Lung microvascular endothelial cell (primary cell): Measurements from ENCODE around the gene TTI1. TPM values are rescaled to one million over a fixed set of nuclear protein-coding genes. Genes with fewer than 3 reads are reported as not detected.

Source experiments
- DNase-seq, 2 donors: peaks; one replicate each; pipeline versions ENCODE4 v3.0.0 to v3.0.0-alpha.2; 2010; ENCODE audit warnings: low read depth in 2 of 2
- total RNA-seq: library from RNA; depleted of rRNA; stranded (reverse); fragments of >200 nt; gene quantifications from 2 replicates; pipeline ENCODE4 v1.2.1, GENCODE V29; 2014

Gene TTI1
- total RNA-seq, 1 donor from 2014 or later = 14.7 TPM

- no peak for DNase-seq
Observed at GRCh38 chr20:38055294-38055693, 22.0 kb upstream of the TTI1 start.

GRCh38 chr20:38054647-38055046, 21.4 kb upstream of the TTI1 start:
- no peak for DNase-seq

GRCh38 chr20:38052870-38053269, 19.6 kb upstream of the TTI1 start:
- DNase-seq = no peak

- no peak for DNase-seq
Observed at GRCh38 chr20:38050686-38051085, 17.4 kb upstream of the TTI1 start.

GRCh38 chr20:38049800-38050199, 16.5 kb upstream of the TTI1 start:
- peak; percentile 18 to 71 for DNase-seq

GRCh38 chr20:38046572-38046971, 13.3 kb upstream of the TTI1 start:
- DNase-seq = no peak

GRCh38 chr20:38044685-38045084, 11.4 kb upstream of the TTI1 start:
- DNase-seq = no peak

- DNase-seq = peak in 1 of 2 donors; percentile 83
Observed at GRCh38 chr20:38043512-38044300, 10.4 kb upstream of the TTI1 start.

- DNase-seq = no peak
Observed at GRCh38 chr20:38040276-38040675, 7.0 kb upstream of the TTI1 start.

- no peak for DNase-seq
Observed at GRCh38 chr20:38036366-38036765, 3.1 kb upstream of the TTI1 start.

- DNase-seq = no peak
Observed at GRCh38 chr20:38034961-38035360, 1.7 kb upstream of the TTI1 start.

GRCh38 chr20:38034108-38034649, 923 bp upstream of the TTI1 start:
- no peak for DNase-seq

GRCh38 chr20:38032585-38033329, 499 bp downstream of the TTI1 start:
- DNase-seq = no peak

GRCh38 chr20:38031957-38032356, 1.3 kb downstream of the TTI1 start:
- DNase-seq = no peak

GRCh38 chr20:38029453-38029852, 3.8 kb downstream of the TTI1 start:
- no peak for DNase-seq

- no peak for DNase-seq
Observed at GRCh38 chr20:38024496-38024895, 8.8 kb downstream of the TTI1 start.

GRCh38 chr20:38023181-38024001, 9.9 kb downstream of the TTI1 start:
- peak in 1 of 2 donors; percentile 58 for DNase-seq

GRCh38 chr20:38021087-38021772, 12.0 kb downstream of the TTI1 start:
- DNase-seq = no peak

- DNase-seq = no peak
Observed at GRCh38 chr20:38018385-38018784, 14.9 kb downstream of the TTI1 start.

GRCh38 chr20:38017959-38018358, 15.3 kb downstream of the TTI1 start:
- DNase-seq = no peak

GRCh38 chr20:38013887-38014286, 19.4 kb downstream of the TTI1 start:
- DNase-seq = peak in 1 of 2 donors; percentile 54
